Measurements from ENCODE around the gene UBP1. TPM values are rescaled to one million over a fixed set of nuclear protein-coding genes. Genes with fewer than 3 reads are reported as not detected.
"Not testable (repeated sequence)": the region's sequence is repeated elsewhere in the genome, so short reads cannot be mapped to it uniquely, and the experiment has no call there.

The UBP1 gene
- total RNA-seq (10 to 100 TPM; 36.8 to 63.4 TPM), polyA plus RNA-seq (ENCODE audit: insufficient read length in 2 of 2) (10 to 100 TPM; 75.2 to 80.3 TPM)
- long read RNA-seq, donor 1, full-length matches to known transcripts = 3 of 3 reads
- long read RNA-seq, donor 1, partial matches to known transcripts = 0 of 3 reads
- long read RNA-seq, donor 1, other reads (novel, unspliced or antisense) = 0 of 3 reads
- long read RNA-seq, donor 2 = 0 reads
- long read RNA-seq, donor 3, full-length matches to known transcripts = 2 of 2 reads
- long read RNA-seq, donor 3, partial matches to known transcripts = 0 of 2 reads
- long read RNA-seq, donor 3, other reads (novel, unspliced or antisense) = 0 of 2 reads
- long read RNA-seq, donor 4, full-length matches to known transcripts = 4 of 4 reads
- long read RNA-seq, donor 4, partial matches to known transcripts = 0 of 4 reads
- long read RNA-seq, donor 4, other reads (novel, unspliced or antisense) = 0 of 4 reads

DNA sequence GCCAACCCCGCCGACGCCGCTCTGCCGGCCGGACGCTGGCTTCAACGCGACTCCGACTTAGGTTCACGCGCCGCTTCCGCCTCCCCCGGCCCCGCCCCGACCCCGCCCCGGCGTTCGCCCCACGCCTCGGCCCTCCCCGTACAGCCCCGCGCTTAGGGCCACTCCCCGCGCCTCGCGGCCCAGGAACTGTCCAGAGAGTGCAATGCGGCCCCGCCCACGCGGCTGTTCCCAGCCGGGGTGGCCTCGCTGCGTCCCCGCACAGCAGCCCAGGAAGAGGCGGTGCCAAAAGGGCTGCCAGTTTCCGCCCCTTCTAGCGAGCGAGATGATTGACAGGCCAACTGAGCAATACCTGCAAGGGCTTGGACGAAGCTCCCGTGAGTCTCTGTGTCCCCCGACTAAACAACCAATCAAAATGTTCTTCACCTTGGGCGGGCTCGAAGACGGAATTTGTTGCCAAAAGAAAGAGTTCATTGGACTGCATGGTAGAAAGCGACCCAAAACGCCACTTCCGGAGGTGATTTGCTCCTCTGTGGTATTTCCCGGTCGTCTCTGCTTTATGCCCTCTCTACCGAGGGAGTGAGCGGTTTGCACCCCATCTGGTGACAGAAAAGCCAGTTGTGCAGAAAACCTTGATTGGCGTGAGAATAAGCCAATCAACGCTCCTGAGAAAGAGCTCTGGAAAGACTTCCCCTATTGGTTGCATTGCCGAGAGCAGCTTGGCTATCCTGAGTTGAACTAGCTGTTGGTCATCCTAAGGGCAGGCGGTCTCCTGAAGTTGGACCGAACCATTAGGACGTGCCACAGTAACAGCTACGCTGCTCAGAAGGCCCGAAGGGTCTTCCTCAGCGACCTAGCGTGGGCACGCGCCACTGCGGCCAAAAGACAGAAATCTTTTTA lies at the start of gene UBP1:
Gene UBP1 (minus strand): TSS at position 78 of the 897 bp plus-strand sequence. CDS start 557 bp downstream, outside the sequence.
- peak; percentile 99 to 100 (median 100) for DNase-seq (ENCODE audit: low read depth in 4 of 6, low spot score in 6 of 6)
- H3K9me3 ChIP-seq (ENCODE audit: control insufficient read depth, insufficient read depth, low read length) = no peaks in the 10 kb centered on the region
- H3K4me1 ChIP-seq (ENCODE audit: control insufficient read depth, insufficient read depth, low read length) = peaks cover 9% of the 10 kb centered on the region
- peak within 1 kb of the TSS; percentile 99 for H3K27ac ChIP-seq (ENCODE audit: low read depth, low read length)
- peak within 1 kb of the TSS; percentile 89 for H3K4me3 ChIP-seq (ENCODE audit: low read depth, low read length)
- H3K36me3 ChIP-seq (ENCODE audit: control insufficient read depth, insufficient read depth, low read length) = no peaks in the 10 kb centered on the region
- 0% methylated on average over 68 of the region's 68 CpGs for WGBS (ENCODE audit: insufficient coverage)
- no peaks in the 10 kb centered on the region for H3K27me3 ChIP-seq (ENCODE audit: control insufficient read depth, insufficient read depth, low read length)

- no peak overlapping the region for H3K27ac ChIP-seq (ENCODE audit: low read depth, low read length)
- no peaks in the 10 kb centered on the region for H3K27me3 ChIP-seq (ENCODE audit: control insufficient read depth, insufficient read depth, low read length)
- no peaks in the 10 kb centered on the region for H3K9me3 ChIP-seq (ENCODE audit: control insufficient read depth, insufficient read depth, low read length)
- no peak overlapping the region for H3K4me3 ChIP-seq (ENCODE audit: low read depth, low read length)
- no peak for DNase-seq (ENCODE audit: low read depth in 4 of 6, low spot score in 6 of 6)
- WGBS (ENCODE audit: insufficient coverage) = no CpG with 5 or more reads among the region's 1 CpG
- no peaks in the 10 kb centered on the region for H3K4me1 ChIP-seq (ENCODE audit: control insufficient read depth, insufficient read depth, low read length)
- no peaks in the 10 kb centered on the region for H3K36me3 ChIP-seq (ENCODE audit: control insufficient read depth, insufficient read depth, low read length)
Measured at GRCh38 chr3:33488683-33489082, 48.5 kb upstream of the UBP1 start.

DNA sequence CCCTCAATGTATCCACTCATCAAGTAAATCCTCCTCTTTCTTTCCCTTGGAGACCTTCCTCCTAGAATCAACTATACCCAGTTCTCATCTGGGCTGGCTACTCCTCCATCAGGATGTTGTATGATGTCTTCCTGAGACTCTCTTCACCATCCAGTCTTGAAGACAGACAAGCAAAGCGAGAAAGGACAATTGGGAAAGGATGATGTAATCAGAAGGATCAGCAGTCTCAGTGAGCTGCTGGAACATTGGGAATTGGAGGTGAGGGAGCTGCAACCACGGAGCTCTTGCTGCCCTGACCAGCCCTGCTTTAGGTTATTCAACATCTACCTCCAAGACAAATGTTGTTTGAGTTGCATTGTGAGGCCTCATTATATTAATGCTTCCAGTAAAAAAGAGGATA lies 48.0 kb upstream of the UBP1 start:
- DNase-seq (ENCODE audit: low read depth in 4 of 6, low spot score in 6 of 6) = no peak
- Histone ChIP-seq H3K27ac (ENCODE audit: low read depth, low read length) (no peak overlapping the region), H3K27me3 (ENCODE audit: control insufficient read depth, insufficient read depth, low read length) (no peaks in the 10 kb centered on the region), H3K9me3 (ENCODE audit: control insufficient read depth, insufficient read depth, low read length) (no peaks in the 10 kb centered on the region), H3K4me1 (ENCODE audit: control insufficient read depth, insufficient read depth, low read length) (no peaks in the 10 kb centered on the region), H3K4me3 (ENCODE audit: low read depth, low read length) (no peak overlapping the region), H3K36me3 (ENCODE audit: control insufficient read depth, insufficient read depth, low read length) (no peaks in the 10 kb centered on the region)
- no CpG with 5 or more reads among the region's 2 CpGs for WGBS (ENCODE audit: insufficient coverage)

- Histone ChIP-seq H3K9me3 (ENCODE audit: control insufficient read depth, insufficient read depth, low read length) (no peaks in the 10 kb centered on the region), H3K27ac (ENCODE audit: low read depth, low read length) (no peak overlapping the region)
- DNase-seq (ENCODE audit: low read depth in 4 of 6, low spot score in 6 of 6) = peak in 2 of 6 donors; percentile 6 to 52
Measured at GRCh38 chr3:33482111-33482521, 41.9 kb upstream of the UBP1 start.

GRCh38 chr3:33474896-33475295 lies 34.7 kb upstream of the UBP1 start:
- no peaks in the 10 kb centered on the region for H3K27me3 ChIP-seq (ENCODE audit: control insufficient read depth, insufficient read depth, low read length)
- H3K36me3 ChIP-seq (ENCODE audit: control insufficient read depth, insufficient read depth, low read length) = no peaks in the 10 kb centered on the region
- no peak overlapping the region for H3K4me3 ChIP-seq (ENCODE audit: low read depth, low read length)
- no peak overlapping the region for H3K27ac ChIP-seq (ENCODE audit: low read depth, low read length)
- DNase-seq (ENCODE audit: low read depth in 4 of 6, low spot score in 6 of 6) = no peak
- no peaks in the 10 kb centered on the region for H3K4me1 ChIP-seq (ENCODE audit: control insufficient read depth, insufficient read depth, low read length)
- WGBS (ENCODE audit: insufficient coverage) = 100% methylated on average over 1 of the region's 2 CpGs
- no peaks in the 10 kb centered on the region for H3K9me3 ChIP-seq (ENCODE audit: control insufficient read depth, insufficient read depth, low read length)

More at GRCh38 chr3:33482111-33482521, 41.9 kb upstream of the UBP1 start:
- Histone ChIP-seq H3K4me1 (ENCODE audit: control insufficient read depth, insufficient read depth, low read length) (no peaks in the 10 kb centered on the region), H3K4me3 (ENCODE audit: low read depth, low read length) (no peak overlapping the region), H3K27me3 (ENCODE audit: control insufficient read depth, insufficient read depth, low read length) (no peaks in the 10 kb centered on the region), H3K36me3 (ENCODE audit: control insufficient read depth, insufficient read depth, low read length) (no peaks in the 10 kb centered on the region)
- no CpG with 5 or more reads among the region's 1 CpG for WGBS (ENCODE audit: insufficient coverage)

DNA sequence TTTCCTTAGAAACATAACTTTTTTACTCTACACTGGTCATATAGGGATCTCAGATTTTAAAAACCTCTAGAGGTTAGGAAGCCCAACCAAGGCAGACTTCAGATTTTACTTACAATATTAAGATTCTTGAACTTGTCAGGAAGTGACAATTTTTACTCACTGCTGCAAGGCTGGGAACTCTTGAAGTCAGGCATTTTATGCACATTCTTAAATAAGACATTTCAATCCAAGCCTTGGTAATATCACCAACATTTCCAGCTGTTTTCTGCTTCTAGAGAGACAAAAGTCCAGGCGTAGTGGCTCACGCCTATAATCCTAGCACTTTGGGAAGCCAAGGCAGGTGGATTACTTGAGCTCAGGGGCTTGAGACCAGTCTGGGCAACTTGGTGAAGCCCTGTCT lies 33.6 kb upstream of the UBP1 start:
- H3K36me3 ChIP-seq (ENCODE audit: control insufficient read depth, insufficient read depth, low read length) = no peaks in the 10 kb centered on the region
- no peak overlapping the region for H3K27ac ChIP-seq (ENCODE audit: low read depth, low read length)
- no peaks in the 10 kb centered on the region for H3K27me3 ChIP-seq (ENCODE audit: control insufficient read depth, insufficient read depth, low read length)
- H3K4me3 ChIP-seq (ENCODE audit: low read depth, low read length) = no peak overlapping the region
- no peak for DNase-seq (ENCODE audit: low read depth in 4 of 6, low spot score in 6 of 6)
- H3K9me3 ChIP-seq (ENCODE audit: control insufficient read depth, insufficient read depth, low read length) = no peaks in the 10 kb centered on the region
- 100% methylated on average over 2 of the region's 2 CpGs for WGBS (ENCODE audit: insufficient coverage)
- no peaks in the 10 kb centered on the region for H3K4me1 ChIP-seq (ENCODE audit: control insufficient read depth, insufficient read depth, low read length)

DNA sequence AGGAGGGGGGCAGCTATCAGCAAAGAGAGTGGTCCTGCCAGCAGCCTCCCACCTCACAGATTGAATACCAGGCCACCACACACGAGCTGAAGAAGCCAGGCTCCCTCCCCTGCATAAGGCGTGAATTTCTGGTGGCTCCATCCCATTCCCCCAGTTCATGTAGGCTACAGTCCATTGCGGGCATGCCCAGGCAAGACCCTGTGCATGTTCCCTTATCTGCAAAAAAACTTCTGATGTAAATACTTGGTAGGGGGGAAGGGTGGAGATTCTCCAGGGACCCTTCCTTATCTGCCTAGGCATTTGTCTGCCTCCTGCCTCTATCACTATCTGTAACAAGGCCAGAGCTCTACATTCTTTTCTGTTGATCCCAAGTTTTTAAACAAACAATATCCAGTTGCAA lies 27.6 kb upstream of the UBP1 start:
- Histone ChIP-seq H3K4me1 (ENCODE audit: control insufficient read depth, insufficient read depth, low read length) (no peaks in the 10 kb centered on the region), H3K9me3 (ENCODE audit: control insufficient read depth, insufficient read depth, low read length) (no peaks in the 10 kb centered on the region), H3K27me3 (ENCODE audit: control insufficient read depth, insufficient read depth, low read length) (no peaks in the 10 kb centered on the region), H3K27ac (ENCODE audit: low read depth, low read length) (no peak overlapping the region), H3K4me3 (ENCODE audit: low read depth, low read length) (no peak overlapping the region), H3K36me3 (ENCODE audit: control insufficient read depth, insufficient read depth, low read length) (peaks cover 3% of the 10 kb centered on the region)
- 81% methylated on average over 2 of the region's 3 CpGs for WGBS (ENCODE audit: insufficient coverage)
- no peak for DNase-seq (ENCODE audit: low read depth in 4 of 6, low spot score in 6 of 6)

DNA sequence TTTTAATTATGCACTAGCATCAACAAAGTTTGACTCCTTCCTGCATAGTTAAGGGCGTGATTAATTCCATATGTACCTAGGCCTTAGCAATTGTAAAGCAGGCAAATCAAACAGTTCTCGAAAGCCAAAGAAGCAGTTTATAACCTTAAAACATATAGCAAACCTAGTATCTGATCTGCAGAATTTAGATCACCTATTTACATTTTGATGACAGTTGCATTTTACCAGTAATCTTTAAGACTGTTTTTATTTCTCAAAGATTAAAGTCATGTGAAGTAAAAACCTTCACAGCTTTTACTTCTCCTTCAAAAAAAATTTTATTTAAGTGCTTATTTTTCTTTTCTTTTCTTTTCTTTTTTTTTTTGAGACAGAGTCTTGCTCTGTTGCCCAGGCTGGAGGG lies 20.9 kb upstream of the UBP1 start:
- H3K9me3 ChIP-seq (ENCODE audit: control insufficient read depth, insufficient read depth, low read length) = peaks cover 11% of the 10 kb centered on the region
- H3K27me3 ChIP-seq (ENCODE audit: control insufficient read depth, insufficient read depth, low read length) = no peaks in the 10 kb centered on the region
- WGBS (ENCODE audit: insufficient coverage) = 100% methylated on average over 1 of the region's 2 CpGs
- no peaks in the 10 kb centered on the region for H3K4me1 ChIP-seq (ENCODE audit: control insufficient read depth, insufficient read depth, low read length)
- H3K36me3 ChIP-seq (ENCODE audit: control insufficient read depth, insufficient read depth, low read length) = no peaks in the 10 kb centered on the region
- DNase-seq (ENCODE audit: low read depth in 4 of 6, low spot score in 6 of 6) = no peak
- no peak overlapping the region for H3K4me3 ChIP-seq (ENCODE audit: low read depth, low read length)
- H3K27ac ChIP-seq (ENCODE audit: low read depth, low read length) = no peak overlapping the region

DNA sequence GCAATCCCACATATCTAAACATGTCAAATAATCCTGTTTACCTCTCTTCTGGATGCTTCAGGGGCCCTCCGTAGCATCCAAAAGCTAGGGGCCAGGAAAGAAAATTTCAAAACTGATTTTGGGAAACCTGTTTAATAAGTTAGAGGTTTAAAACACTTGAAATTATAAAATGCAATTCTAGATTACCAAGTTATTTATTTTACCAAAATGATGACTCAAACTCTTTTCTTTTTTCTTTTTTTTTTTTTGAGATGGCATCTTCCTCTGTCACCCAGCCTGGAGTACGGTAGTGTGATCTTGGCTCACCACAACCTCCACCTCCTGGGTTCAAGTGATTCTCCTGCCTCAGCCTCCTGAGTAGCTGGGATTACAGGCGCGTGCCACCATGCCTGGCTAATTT lies 19.4 kb upstream of the UBP1 start:
- not testable (repeated sequence) for H3K4me1 ChIP-seq (ENCODE audit: control insufficient read depth, insufficient read depth, low read length)
- WGBS (ENCODE audit: insufficient coverage) = no CpG with 5 or more reads among the region's 4 CpGs

More for the DNA sequence above, 19.4 kb upstream of the UBP1 start:
- not testable (repeated sequence) for H3K27ac ChIP-seq (ENCODE audit: low read depth, low read length); H3K4me3 ChIP-seq (ENCODE audit: low read depth, low read length); H3K36me3 ChIP-seq (ENCODE audit: control insufficient read depth, insufficient read depth, low read length); DNase-seq (ENCODE audit: low read depth in 4 of 6, low spot score in 6 of 6); H3K27me3 ChIP-seq (ENCODE audit: control insufficient read depth, insufficient read depth, low read length)
- H3K9me3 ChIP-seq (ENCODE audit: control insufficient read depth, insufficient read depth, low read length) = peaks cover 11% of the 10 kb centered on the region
